ENCODE data around the gene RIPK3. TPM values are rescaled to one million over a fixed set of nuclear protein-coding genes. Genes with fewer than 3 reads are reported as not detected.

The RIPK3 gene
- polyA plus RNA-seq, 1 of the 3 experiments (the other 2 are of a cell fraction): not detected

DNA sequence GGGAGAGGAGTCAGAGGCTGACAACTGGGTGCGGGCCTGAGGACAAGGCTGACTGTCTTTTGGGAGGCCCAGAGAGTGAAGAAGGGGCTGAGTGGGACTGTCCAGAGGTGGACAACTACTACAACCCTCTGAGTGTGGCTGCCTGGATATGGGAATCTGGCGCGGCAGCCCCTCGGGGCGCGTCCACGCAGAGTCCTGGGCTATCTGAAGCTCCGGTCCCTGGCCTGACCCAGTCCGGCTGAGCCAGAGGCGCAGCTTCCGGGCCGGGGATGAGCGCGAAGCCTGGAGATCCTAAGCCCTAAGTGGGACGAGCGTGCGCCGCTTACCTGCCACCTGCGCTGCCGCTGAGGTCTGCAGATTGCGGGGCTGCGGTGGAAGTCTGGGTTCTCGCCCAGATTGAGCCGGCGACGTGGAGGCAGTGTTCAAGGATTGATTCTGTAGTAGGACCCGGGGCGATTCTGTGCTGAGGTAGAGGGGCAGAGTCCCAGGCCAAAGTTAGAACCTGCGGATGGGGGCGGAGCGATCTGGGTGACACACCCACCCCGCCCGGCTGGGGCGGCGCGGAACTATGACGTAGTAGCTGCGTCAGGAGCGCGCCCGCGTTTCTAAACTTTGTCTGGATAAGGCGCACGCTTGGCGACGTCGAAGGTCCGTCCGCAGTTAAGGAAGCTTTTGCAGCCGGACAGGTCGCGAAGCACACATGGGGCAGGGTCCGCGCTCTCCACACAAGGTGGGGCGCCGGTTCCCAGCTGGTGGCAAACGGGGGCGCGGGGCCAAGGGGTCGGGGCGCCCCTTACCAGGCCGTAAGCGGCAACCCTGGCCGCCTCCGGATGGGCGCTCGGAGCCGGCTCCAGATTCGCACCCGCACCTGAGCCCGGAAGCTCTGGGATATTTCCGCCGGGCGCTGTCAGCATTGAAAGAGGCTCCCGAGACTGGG lies 40.3 kb downstream of the RIPK3 start, which contains the start of the genes DHRS1 and NOP9 (continued):
- TF ChIP-seq, protein P1, sequence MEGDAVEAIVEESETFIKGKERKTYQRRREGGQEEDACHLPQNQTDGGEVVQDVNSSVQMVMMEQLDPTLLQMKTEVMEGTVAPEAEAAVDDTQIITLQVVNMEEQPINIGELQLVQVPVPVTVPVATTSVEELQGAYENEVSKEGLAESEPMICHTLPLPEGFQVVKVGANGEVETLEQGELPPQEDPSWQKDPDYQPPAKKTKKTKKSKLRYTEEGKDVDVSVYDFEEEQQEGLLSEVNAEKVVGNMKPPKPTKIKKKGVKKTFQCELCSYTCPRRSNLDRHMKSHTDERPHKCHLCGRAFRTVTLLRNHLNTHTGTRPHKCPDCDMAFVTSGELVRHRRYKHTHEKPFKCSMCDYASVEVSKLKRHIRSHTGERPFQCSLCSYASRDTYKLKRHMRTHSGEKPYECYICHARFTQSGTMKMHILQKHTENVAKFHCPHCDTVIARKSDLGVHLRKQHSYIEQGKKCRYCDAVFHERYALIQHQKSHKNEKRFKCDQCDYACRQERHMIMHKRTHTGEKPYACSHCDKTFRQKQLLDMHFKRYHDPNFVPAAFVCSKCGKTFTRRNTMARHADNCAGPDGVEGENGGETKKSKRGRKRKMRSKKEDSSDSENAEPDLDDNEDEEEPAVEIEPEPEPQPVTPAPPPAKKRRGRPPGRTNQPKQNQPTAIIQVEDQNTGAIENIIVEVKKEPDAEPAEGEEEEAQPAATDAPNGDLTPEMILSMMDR (IDR thresholded peaks at IDR 0.05): no peak
- TF ChIP-seq SIN3A (IDR thresholded peaks at IDR 0.05; ENCODE audit: borderline replicate concordance, low read depth, low read length) (peak; percentile 94), RXRA (IDR thresholded peaks at IDR 0.05; ENCODE audit: borderline replicate concordance, low read depth) (no peak), EZH2phosphoT487 (IDR thresholded peaks at IDR 0.05; ENCODE audit: borderline replicate concordance, low read depth) (no peak), NRF1 (IDR thresholded peaks at IDR 0.05; ENCODE audit: low read depth, low read length) (no peak), FOXM1 (IDR thresholded peaks at IDR 0.05; ENCODE audit: low read depth) (no peak), RFX5 (IDR thresholded peaks at IDR 0.05; ENCODE audit: low read length) (no peak), GABPA (IDR thresholded peaks at IDR 0.05; ENCODE audit: low read depth) (0 out of 2 replicates have a peak, but pooled peaks have one; percentile 20), ELF1 (IDR thresholded peaks at IDR 0.05) (no peak; the same call in 1 of the 2 replicates), YY1 (IDR thresholded peaks at IDR 0.05; ENCODE audit: low read depth) (no peak), CHD2 (IDR thresholded peaks at IDR 0.05; ENCODE audit: low read length, partially characterized antibody) (peak; percentile 66), FOXJ3 (CRISPR knock-in tag; IDR thresholded peaks at IDR 0.05) (no peak), SMC3 (IDR thresholded peaks at IDR 0.05; ENCODE audit: low read depth, low read length) (no peak), POLR2AphosphoS5 (IDR thresholded peaks at IDR 0.05; ENCODE audit: low read depth, low read length) (peak; percentile 76), TAF1 (IDR thresholded peaks at IDR 0.05; ENCODE audit: borderline replicate concordance, low read depth, low read length) (peak; percentile 54; the same call in 1 of the 2 replicates)

DNA sequence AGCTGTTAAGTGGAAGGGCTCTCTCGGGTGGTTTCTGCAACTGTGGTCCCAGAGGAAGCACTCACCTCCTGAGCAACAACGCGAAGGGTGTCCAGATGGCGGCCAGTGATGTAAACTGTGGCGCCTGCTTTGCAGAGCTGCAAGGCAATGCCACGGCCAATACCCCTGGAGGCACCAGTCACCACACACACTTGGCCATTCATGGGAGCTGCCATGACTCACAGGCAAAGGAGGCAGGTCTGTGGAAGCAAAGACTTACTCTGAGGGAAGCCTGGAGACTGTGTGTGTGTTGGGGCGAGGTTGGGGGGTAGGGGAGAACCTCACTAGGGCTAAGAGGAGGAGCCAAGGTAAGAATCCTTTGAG lies 40.9 kb downstream of the RIPK3 start:
- TF ChIP-seq FOSL2 (IDR thresholded peaks at IDR 0.05; ENCODE audit: borderline replicate concordance, low read depth): peak; percentile 22; the same call in 1 of the 2 replicates
- TF ChIP-seq, protein P2, sequence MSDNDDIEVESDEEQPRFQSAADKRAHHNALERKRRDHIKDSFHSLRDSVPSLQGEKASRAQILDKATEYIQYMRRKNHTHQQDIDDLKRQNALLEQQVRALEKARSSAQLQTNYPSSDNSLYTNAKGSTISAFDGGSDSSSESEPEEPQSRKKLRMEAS (IDR thresholded peaks at IDR 0.05; ENCODE audit: low read depth): no peak
- ChIA-PET POLR2A (interaction anchor here (1.0 to 4.5 kb wide), 3 partner anchors 9 to 57 kb away, joined by 4 to 27 read pairs (median 4); partner anchors contain the start of genes CIDEB, RABGGTA and TINF2), CTCF (interaction anchor here (2.2 to 8.1 kb wide), 6 partner anchors 10 to 137 kb away, joined by 7 to 191 read pairs (median 52); partner anchors contain the start of genes CHMP4A, CIDEB, LTB4R2 and MDP1)
- Histone ChIP-seq H2AFZ (ENCODE audit: low read depth) (peak overlapping the region; percentile 90; the same call in 1 of the 2 replicates), H4K20me1 (ENCODE audit: insufficient read depth) (no peaks in the 10 kb centered on the region), H3K36me3 (replicated peaks in 1 of 2; ENCODE audit: control insufficient read depth in 1 of 2, insufficient read depth in 2 of 2, low read length in 1 of 2) (peaks cover 39 to 42% of the 10 kb centered on the region in 2 experiments), H3K79me2 (ENCODE audit: insufficient read depth) (peaks cover 28% of the 10 kb centered on the region), H3K4me2 (peak overlapping the region; percentile 98), H3K9me2 (no peaks in the 10 kb centered on the region), H3K9ac (peak overlapping the region; percentile 82), H3K9me3 (no peaks in the 10 kb centered on the region), H3K4me1 (ENCODE audit: control insufficient read depth in 1 of 2, insufficient read depth in 2 of 2, low read depth in 1 of 2, low read length in 1 of 2) (peaks cover 13 to 14% of the 10 kb centered on the region in 2 experiments), H3K4me3 (ENCODE audit: low read depth in 2 of 2, low read length in 1 of 2) (peak overlapping the region; percentile 92 to 93), H3K27ac (ENCODE audit: low read depth in 2 of 2, low read length in 1 of 2) (peak overlapping the region in 1 of 2 experiments; percentile 69; a peak in 2 of 4 replicates), H3K27me3 (ENCODE audit: insufficient read depth) (no peaks in the 10 kb centered on the region), H3F3A (replicated peaks; ENCODE audit: insufficient read depth) (peaks cover 21% of the 10 kb centered on the region)
- DNase-seq: no peak
- WGBS (ENCODE audit: low lambda C conversion rate): 12% methylated on average over 7 of the region's 7 CpGs

All from SK-N-SH (cell line).